GM23248 (cell line): ENCODE measurements around the gene UTP4.

Source experiments
- EZH2 ChIP-seq: fragments of 200-600 bp; sonication (generic); IDR thresholded peaks from 2 replicates; pipeline ENCODE4 v1.6.1; 2018; ENCODE audit warnings: antibody characterized with exemption, mild to moderate bottlenecking; ENCODE audit not compliant: insufficient read depth, poor library complexity, severe bottlenecking
- EZH2phosphoT487 ChIP-seq: fragments of 200-600 bp; sonication (generic); IDR thresholded peaks from 2 replicates; pipeline ENCODE4 v1.6.1; 2018; ENCODE audit warnings: antibody characterized with exemption, moderate library complexity, mild to moderate bottlenecking, low read depth; ENCODE audit not compliant: insufficient read depth

DNA sequence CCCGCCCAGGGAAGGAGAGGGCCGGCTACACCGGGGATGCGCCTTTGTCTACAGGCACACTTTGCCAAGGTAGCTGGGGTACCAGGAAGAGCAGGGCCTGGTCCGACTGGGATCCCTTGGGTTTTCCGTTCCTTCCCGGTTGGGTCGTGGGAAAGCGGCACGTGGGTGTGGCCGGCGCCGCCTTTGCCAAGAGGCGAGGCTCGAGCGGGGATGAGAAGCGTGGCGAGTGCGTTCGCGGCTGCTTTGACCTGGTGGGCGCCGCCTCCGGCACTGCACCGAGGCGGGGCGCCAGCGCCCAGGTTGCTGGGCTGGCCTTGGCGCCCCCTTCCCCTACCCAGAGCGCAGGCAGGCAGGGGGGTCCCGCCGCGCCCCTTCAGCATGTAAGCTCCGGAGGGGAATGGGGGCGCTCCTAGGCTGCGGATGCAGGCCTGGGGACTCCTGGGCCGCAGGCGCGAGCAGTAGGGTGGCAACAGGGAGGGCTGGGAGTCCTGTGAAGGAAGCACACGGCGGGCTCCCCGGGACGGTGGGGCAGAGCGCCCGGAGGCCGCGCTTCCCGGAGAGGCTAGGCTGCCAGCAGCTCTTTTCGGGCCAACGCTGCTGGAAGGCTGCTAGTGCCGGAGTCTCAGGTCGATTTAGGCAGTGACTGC is 25.0 kb upstream of the UTP4 start:
- TF ChIP-seq EZH2phosphoT487 (no peak), EZH2 (no peak)
